SKM-1 treated with dmso at 0.1 percent for 144 hours (cell line): Measurements from ENCODE around the gene KLHL29.

ENCODE experiments used
- DNase-seq: peaks from one replicate; lab custom pipeline; 2025; ENCODE audit not compliant: unreplicated experiment; lab: John Stamatoyannopoulos, UW

KLHL29 gene

GRCh38 chr2:23394700-23395099 is 9.7 kb downstream of the KLHL29 start:
- no peak for DNase-seq

- DNase-seq: no peak
Observed at GRCh38 chr2:23397478-23397877, 12.5 kb downstream of the KLHL29 start.

- no peak for DNase-seq
Observed at GRCh38 chr2:23399674-23400261, 14.8 kb downstream of the KLHL29 start.

GRCh38 chr2:23400703-23401102 is 15.7 kb downstream of the KLHL29 start:
- no peak for DNase-seq

- DNase-seq: no peak
Observed at GRCh38 chr2:23401427-23402204, 16.6 kb downstream of the KLHL29 start.

- DNase-seq: no peak
Observed at GRCh38 chr2:23402205-23402740, 17.3 kb downstream of the KLHL29 start.

- DNase-seq: peak; percentile 70
Observed at GRCh38 chr2:23404426-23404825, 19.4 kb downstream of the KLHL29 start.

- DNase-seq: no peak
Observed at GRCh38 chr2:23409248-23409647, 24.3 kb downstream of the KLHL29 start.

- DNase-seq: no peak
Observed at GRCh38 chr2:23410596-23410995, 25.6 kb downstream of the KLHL29 start.

GRCh38 chr2:23411752-23412431 is 26.9 kb downstream of the KLHL29 start:
- no peak for DNase-seq

GRCh38 chr2:23412556-23413155 is 27.7 kb downstream of the KLHL29 start:
- no peak for DNase-seq

- no peak for DNase-seq
Observed at GRCh38 chr2:23413641-23414040, 28.7 kb downstream of the KLHL29 start.

- DNase-seq: no peak
Observed at GRCh38 chr2:23414106-23414505, 29.1 kb downstream of the KLHL29 start.

- no peak for DNase-seq
Observed at GRCh38 chr2:23414871-23415270, 29.9 kb downstream of the KLHL29 start.

GRCh38 chr2:23417310-23417709 is 32.3 kb downstream of the KLHL29 start:
- DNase-seq: no peak

GRCh38 chr2:23418056-23418455 is 33.1 kb downstream of the KLHL29 start:
- DNase-seq: no peak

GRCh38 chr2:23418461-23418911 is 33.5 kb downstream of the KLHL29 start:
- no peak for DNase-seq

GRCh38 chr2:23419171-23420090 is 34.5 kb downstream of the KLHL29 start:
- no peak for DNase-seq

GRCh38 chr2:23420091-23420839 is 35.3 kb downstream of the KLHL29 start:
- no peak for DNase-seq
